Fibroblast of skin of abdomen (primary cell): ENCODE results near the gene GDF10. TPM values are rescaled to one million over a fixed set of nuclear protein-coding genes. Genes with fewer than 3 reads are reported as not detected.
A peak's percentile ranks its signal among the peaks of the same experiment; 100 is the strongest.

Experiments used
- DNase-seq: peaks from one replicate; pipeline ENCODE4 v3.0.0-alpha.2; 2013
- polyA plus RNA-seq, 2 experiments: library from polyadenylated mRNA; unstranded; fragments of 120-200 nt; gene quantifications; one replicate each; pipeline ENCODE4 v1.2.1, GENCODE V29; 2013; ENCODE audit not compliant: insufficient read length in 2 of 2

The GDF10 gene
- not detected for polyA plus RNA-seq (2013, experiment 1 of 2; ENCODE audit: insufficient read length)
- polyA plus RNA-seq (2013, experiment 2 of 2; ENCODE audit: insufficient read length) = 0.14 TPM

DNA sequence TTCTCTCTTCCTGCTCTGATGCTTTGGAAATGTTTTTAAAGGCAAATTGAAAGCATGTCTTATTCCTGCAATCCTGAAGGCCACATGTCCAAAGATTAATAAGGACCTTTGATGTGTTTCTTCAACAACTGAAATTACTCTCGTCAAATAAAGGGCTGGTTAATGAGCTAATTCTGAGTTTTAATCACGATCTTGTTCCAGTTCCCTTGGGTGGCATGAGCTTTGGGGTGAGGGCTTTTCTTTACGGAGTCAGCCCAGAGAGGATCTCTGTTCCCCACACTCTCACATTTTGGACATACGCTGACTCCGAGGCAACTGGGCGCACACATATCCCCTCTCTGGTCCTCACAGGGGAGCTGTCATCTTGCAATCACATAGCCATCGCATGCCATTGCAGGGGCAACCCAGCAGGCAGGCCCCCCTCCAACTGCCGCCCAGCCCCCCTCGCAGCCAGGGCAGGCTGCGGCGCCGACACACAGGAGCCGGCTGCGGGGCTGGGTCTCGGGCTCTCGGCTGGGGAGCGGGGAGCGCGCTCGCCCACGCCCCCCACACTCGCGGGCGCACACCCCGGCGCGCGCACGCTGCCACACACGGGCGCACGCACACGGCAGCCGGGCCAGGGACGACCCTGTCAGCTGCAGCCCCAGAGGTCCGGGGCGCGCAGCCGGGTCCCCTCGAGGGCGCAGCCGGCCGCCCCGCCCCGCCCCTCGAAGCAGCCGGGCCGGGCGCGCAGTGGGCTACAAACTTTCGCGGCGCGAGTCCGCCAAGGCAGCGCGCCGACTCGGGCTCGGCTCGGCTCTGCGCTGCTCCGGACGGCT is at the start of gene GDF10:
GDF10 (plus strand) TSS at position 587 of the 818 bp plus-strand sequence. CDS start 455 bp downstream, outside the sequence.
- no peak for DNase-seq

DNA sequence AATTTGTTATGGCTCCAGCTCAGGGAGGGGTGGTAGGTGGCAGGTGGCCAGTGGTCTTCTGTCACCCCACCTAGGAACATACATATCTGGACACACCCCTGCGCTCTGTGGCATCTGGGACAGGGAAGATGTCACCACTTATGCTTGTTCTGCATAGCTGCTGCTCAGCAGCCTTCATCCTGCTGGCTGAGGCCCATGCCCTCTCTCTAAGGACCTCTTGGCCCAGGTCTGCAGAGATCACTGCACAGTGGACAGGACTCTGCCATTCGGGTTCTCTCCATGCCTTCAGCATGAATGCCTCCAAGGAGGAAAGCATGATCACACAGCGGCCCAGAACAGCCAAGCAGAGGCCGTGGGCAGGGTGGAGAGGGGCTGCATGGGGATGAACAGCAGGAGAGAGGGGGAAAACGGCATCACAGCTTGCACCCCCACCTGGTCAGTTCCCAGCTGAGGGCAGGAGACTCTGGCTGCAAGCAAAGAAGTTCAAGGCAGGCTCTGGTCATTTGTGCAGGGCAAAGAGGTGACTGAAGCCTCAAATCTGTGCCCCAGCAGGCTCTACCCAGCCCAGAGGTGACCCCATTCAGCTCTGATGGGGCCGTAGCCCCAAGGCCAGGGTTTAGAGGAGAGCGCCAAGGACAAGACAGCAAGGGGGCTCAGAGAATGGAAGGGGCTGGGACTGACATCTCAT is 47.8 kb upstream of the GDF10 start:
- no peak for DNase-seq

DNA sequence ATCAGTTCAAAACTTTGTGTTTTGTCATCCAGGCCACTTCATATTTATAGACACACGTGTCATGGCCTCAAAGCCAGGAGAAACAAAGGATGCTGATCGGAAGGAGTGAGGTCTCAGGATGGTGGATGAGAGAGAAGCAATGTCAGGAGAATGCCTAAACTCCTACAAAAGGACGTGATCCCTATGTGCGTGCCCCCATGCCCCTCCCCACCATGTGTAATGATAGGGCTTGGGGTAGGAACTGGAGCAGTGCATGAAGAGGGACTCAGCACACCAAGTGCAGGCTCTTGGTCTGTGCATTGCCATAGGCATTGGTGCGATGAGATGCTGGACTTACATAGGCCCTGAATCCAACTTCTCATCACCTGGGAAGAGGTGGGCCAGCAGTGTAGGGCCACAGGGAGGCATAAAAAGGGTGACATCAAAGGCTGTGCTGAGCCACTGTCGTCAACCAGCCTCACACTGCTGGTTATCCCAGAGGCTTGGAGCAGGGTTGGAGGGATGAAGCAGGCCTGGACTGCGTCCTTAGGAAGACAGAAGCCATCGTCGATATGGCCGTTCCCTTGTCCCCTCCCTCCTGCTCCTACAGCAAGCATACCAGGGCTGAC is 46.9 kb upstream of the GDF10 start:
- DNase-seq = no peak

GRCh38 chr10:47253651-47254375 is 46.2 kb upstream of the GDF10 start:
- DNase-seq = no peak

DNA sequence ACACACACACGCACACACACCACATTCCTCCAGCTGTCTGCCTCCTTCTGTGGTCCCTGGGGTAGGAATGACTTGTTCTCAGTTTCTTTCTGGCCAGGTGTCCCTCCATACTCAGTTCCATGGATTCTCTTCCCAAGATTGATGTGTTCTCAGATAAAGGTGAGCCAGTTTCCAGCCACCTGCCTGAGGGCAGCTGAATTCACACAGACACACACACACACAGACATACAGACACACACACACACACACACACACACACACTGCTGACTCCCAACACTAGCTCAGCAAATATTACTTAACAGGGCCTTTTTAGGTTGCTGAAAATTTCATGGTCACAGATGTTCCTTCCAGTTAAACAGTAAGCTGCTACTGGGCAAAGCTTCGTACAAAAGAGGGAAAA is 45.4 kb upstream of the GDF10 start:
- no peak for DNase-seq

DNA sequence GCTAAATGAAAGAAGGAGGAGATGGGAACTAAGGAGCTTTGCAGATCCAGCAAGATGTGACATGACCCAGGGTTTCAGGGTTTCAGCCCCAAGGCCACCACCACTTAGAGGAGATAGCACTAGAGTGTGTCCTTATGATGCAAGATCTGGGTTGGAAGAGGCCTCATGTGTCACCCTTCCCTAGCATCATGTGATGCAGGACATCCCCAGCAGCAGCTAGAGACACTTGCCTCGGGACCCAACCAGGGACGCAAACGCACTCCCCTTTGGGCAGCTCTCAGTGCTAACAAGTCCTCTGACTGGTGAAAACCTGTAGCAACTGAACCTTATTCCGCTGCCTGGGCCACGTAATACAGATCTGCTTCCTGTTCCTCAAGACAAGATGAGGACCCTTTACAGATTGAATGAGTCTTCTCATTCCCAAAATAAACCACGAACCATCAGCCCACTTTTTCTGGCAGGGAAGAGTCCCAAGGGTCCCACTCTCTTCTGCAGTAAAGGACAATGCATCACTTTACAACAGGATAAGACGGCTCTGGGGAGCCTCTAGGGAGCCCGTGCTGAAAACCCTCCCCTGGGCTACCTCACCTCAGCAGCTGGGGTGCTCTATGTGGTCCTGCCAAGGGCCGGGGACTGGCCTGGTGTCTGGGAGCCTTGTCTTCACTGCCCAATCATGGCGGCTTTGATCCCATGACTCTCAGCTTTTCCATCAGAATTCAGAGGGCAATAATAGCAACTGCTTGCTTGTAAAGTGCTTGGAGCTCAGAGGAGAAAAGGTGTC is 44.8 kb upstream of the GDF10 start:
- no peak for DNase-seq

GRCh38 chr10:47255866-47256265 is 44.1 kb upstream of the GDF10 start:
- DNase-seq = no peak

DNA sequence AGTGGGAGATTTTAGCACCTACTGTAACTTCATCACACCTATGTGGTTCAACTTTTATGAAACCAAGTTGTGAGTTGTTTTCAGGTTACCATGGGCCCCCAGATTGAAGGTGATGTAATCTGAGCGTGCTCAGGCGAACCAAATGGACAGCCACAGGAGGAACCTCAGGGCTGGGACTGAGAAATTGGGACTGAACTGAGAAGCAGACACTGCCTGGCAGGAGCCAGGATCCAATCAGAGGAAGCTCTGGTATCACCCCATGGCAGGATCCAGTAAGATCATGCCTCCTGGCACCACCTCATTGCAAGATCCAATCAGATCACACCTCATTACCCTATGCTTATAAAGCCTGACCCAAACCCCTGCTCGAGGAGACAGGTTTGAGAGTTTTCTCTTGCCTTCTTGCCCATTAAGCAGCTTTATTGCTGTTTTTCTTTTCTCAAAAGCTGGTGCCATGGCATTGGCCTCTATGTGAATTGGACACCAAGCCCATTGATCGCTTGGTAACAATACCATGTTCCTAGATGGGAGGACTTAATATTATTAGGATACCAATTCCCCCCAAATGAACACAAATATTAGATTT is 43.2 kb upstream of the GDF10 start:
- DNase-seq = no peak

GRCh38 chr10:47257396-47258120 is 42.4 kb upstream of the GDF10 start:
- DNase-seq = no peak

DNA sequence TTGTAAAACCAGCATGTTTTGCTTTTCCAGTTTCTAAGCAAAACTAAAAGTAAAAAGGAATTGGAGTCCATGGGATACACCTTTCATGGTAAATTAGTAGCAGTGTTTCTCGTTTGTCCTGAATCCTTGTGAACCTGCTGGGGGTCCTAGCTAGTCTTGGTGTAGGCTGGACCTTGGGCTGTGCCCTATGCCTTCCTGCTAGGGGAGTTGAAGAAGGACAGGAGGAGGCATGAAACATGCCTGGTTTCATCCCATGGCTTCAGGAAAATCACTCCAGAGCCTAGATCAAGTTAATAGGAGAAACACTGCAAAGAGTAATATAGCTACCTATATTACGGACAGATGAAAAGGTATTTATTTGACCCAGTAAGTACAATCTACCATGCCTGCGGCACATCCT is 41.1 kb upstream of the GDF10 start:
- DNase-seq = no peak

GRCh38 chr10:47259466-47259865 is 40.5 kb upstream of the GDF10 start:
- no peak for DNase-seq

DNA sequence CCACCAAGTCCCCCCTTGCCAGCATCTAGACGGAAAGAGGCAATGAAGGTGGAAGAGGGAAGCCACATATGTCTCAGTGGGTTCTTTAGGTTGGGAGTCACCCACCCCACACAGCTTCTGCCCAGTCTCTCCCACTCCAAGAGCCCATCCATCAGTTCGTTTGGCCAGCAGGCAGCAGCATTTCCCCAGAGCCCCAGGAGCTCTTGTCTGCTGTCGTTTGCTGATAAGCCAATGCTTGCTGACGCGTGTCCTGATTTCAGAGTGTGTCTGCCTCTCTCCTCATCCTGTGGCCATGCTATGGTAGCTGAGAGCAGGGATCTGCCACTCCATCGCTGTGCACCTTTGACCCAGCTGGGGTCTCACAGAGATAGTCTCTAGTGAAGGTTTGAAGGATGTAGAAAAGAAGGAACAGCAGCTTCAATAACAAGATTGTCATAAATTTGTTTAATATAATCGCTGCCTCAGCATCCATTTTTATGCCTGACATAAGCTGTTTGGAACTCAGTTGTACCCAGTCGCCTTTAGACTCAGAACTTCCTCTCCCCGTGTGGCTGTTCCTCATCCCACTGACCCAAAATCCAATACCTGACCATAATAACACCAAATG is 39.4 kb upstream of the GDF10 start:
- DNase-seq = no peak

- no peak for DNase-seq
These were observed 38.9 kb upstream of the GDF10 start for GRCh38 chr10:47261121-47261520.

GRCh38 chr10:47261556-47261955 is 38.4 kb upstream of the GDF10 start:
- no peak for DNase-seq

- DNase-seq = peak; percentile 47
These were observed 37.1 kb upstream of the GDF10 start for GRCh38 chr10:47262606-47263533.

GRCh38 chr10:47264797-47265281 is 35.2 kb upstream of the GDF10 start:
- DNase-seq = no peak

- no peak for DNase-seq
These were observed 33.4 kb upstream of the GDF10 start for GRCh38 chr10:47266602-47267001.

DNA sequence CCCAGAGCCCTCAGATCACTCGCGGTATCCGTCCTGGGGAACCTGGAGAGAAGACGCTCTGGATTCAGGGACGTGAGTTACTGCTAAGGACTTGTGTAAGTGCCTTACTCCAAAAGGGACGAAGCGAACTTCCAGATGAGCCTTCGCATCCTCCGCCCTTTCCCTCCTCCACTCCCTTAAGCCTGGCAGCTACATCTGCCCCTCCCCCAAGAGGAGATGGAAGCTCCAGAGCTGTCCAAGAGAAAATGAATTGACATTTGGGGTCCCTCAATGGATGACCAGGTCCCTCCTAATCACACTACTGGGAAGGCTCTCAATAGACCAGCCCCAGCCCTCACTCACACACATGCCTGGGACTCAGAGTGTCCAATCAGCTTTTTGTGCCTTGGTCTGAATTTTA is 31.3 kb upstream of the GDF10 start:
- DNase-seq = no peak

DNA sequence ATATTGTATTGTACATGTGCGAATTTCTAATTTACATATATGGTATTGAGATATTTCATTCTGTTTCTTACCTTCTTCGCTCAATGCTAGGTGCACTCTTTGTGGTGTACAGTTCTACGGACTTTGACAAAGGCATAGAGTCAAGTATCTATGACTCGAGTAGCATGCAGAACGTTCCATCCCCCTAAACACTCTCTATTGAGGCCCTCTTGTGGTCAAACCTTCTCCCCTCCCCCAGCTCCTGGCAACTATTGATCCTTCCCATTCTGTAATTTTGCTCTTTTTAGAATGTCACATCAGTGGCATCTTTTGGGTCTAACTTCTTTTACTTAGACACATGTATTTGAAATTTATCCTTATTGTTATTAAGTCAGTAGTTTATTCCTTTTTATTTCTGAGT is 30.7 kb upstream of the GDF10 start:
- DNase-seq = no peak
